SU-DHL-6 (cell line): ENCODE measurements around the gene FGF5.

Source experiments
- H2AFZ ChIP-seq: fragments of 200-600 bp; sonication (generic); 2 replicates; pipeline ENCODE4 v1.6.1; 2014; ENCODE audit warnings: low read depth, mild to moderate bottlenecking, moderate library complexity, mixed read lengths, antibody characterized with exemption, low read length; ENCODE audit not compliant: severe bottlenecking
- H3F3A ChIP-seq: fragments of 200-600 bp; shearing (Covaris generic); 2 replicates; pipeline ENCODE4 v1.6.0; 2016; ENCODE audit warnings: antibody characterized with exemption, mild to moderate bottlenecking; ENCODE audit not compliant: insufficient read depth
- H3K27ac ChIP-seq: fragments of 200-600 bp; sonication (generic); 2 replicates; pipeline ENCODE4 v1.5.1; 2016; ENCODE audit warnings: low read depth, mild to moderate bottlenecking, low read length, moderate library complexity, mixed read lengths
- H3K27me3 ChIP-seq: fragments of 200-600 bp; sonication (generic), shearing (Covaris generic); 2 replicates; pipeline ENCODE4 v1.6.0; 2014; ENCODE audit warnings: mild to moderate bottlenecking, low read length
- H3K36me3 ChIP-seq: fragments of 200-600 bp; sonication (generic); 2 replicates; pipeline ENCODE4 v1.6.1; 2014; ENCODE audit warnings: mild to moderate bottlenecking, low read length, mixed read lengths
- H3K4me2 ChIP-seq: fragments of 300-600, 200-600 bp; shearing (Covaris generic), sonication (generic); 2 replicates; pipeline ENCODE4 v1.6.0; 2014; ENCODE audit warnings: low read length, low read depth, mild to moderate bottlenecking; ENCODE audit not compliant: poor library complexity, severe bottlenecking
- H3K4me3 ChIP-seq: fragments of 200-600 bp; sonication (generic); 2 replicates; pipeline ENCODE4 v1.5.1; 2014; ENCODE audit warnings: antibody characterized with exemption, low read length, mild to moderate bottlenecking, mixed read lengths; ENCODE audit not compliant: insufficient read depth, poor library complexity, severe bottlenecking
- H3K79me2 ChIP-seq: fragments of 200-600 bp; sonication (generic); 2 replicates; pipeline ENCODE4 v1.6.1; 2014; ENCODE audit warnings: mild to moderate bottlenecking, low read length, moderate library complexity; ENCODE audit not compliant: insufficient read depth
- H3K9ac ChIP-seq: fragments of 200-600 bp; sonication (generic); 2 replicates; pipeline ENCODE4 v1.7.0; 2014; ENCODE audit warnings: mild to moderate bottlenecking, low read length
- H3K9me2 ChIP-seq: fragments of 200-600 bp; sonication (generic); replicated peaks from 2 replicates; pipeline ENCODE4 v1.6.1; 2014; ENCODE audit warnings: low read length; ENCODE audit not compliant: insufficient read depth
- H3K9me3 ChIP-seq: fragments of 200-600 bp; sonication (generic); 2 replicates; pipeline ENCODE4 v1.6.1; 2014; ENCODE audit warnings: low read length, mixed read lengths; ENCODE audit not compliant: insufficient read depth
- H4K20me1 ChIP-seq: fragments of 200-600 bp; sonication (generic); 2 replicates; pipeline ENCODE4 v1.6.1; 2014; ENCODE audit warnings: low read depth, mild to moderate bottlenecking, antibody characterized with exemption, low read length, moderate library complexity, mixed read lengths
- EZH2phosphoT487 ChIP-seq: fragments of 200-600 bp; sonication (generic), shearing (Covaris generic); conservative IDR thresholded peaks from 2 replicates; pipeline ENCODE4 v1.6.1; 2018; ENCODE audit warnings: mild to moderate bottlenecking, antibody characterized with exemption, low read length, moderate library complexity, mixed read lengths
- TF ChIP-seq, protein P1 (sequence below): fragments of 200-600 bp; sonication (generic); IDR thresholded peaks from one replicate; pipeline ENCODE4 v1.5.1; 2017; ENCODE audit warnings: antibody characterized with exemption, mild to moderate bottlenecking, low read length, moderate library complexity; ENCODE audit not compliant: insufficient read depth, poor library complexity, severe bottlenecking

FGF5 gene, protein sequence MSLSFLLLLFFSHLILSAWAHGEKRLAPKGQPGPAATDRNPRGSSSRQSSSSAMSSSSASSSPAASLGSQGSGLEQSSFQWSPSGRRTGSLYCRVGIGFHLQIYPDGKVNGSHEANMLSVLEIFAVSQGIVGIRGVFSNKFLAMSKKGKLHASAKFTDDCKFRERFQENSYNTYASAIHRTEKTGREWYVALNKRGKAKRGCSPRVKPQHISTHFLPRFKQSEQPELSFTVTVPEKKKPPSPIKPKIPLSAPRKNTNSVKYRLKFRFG

DNA sequence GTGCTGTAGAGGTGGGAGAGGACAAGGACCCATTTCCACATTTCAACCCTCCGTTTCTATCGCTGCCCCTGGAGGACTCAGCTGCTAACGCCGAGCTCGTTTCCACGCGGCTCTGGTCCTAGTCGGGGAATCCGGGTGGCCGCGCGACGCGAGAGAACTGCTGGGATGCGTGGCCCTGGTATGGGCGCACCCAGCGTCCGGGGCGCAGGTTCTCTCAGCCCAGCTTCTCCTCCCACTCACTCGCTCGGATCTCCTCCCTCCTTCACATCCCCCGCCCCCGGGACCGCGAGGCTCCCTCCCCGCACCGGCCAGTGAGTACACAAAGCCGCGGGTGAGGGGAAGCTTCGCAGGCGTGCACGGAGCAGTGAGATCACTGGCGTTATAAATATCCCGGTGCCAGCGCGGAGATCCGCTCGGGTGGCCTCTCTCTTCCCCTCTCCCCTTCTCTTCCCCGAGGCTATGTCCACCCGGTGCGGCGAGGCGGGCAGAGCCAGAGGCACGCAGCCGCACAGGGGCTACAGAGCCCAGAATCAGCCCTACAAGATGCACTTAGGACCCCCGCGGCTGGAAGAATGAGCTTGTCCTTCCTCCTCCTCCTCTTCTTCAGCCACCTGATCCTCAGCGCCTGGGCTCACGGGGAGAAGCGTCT is at the start of gene FGF5:
Gene FGF5 (plus strand): TSS at position 412 of the 649 bp plus-strand sequence. CDS start 161 bp downstream, at position 573.
- Histone ChIP-seq H2AFZ (no peak within 1 kb of the TSS), H3K4me2 (no peak within 1 kb of the TSS), H3K9ac (no peak within 1 kb of the TSS)

DNA sequence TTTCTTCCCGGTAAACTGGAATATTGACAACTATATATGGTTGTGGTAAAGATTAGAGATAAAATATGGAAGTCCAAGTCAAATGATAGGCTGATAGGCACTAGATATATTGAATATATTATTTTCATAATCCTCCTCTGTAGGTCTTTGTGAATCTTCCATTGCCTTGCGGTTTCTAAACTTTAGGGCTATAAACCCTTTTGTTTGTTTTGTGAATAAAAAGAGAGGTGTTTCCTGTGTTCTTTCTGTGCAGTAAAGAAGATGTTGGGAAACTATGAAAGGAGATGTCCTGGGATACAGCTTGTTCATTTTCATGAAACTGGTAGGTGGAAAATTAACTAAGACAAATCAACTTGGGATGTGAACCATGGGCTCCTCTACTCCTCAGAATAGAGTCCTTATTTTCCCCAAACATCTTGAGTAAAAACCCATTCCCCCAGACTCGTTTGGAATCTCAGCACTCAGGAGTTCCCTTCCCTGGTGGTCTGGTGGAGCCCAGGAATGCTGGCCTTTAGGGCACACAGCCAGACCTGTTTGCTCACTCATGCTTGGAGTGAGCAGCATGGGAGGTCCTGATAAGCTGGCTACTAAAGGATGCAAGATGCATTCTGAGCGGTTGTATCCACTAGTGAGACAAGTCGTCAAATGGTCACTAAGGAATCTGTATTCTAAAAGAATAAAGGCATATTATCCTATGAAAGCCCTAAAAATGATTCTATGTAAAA is 47.0 kb upstream of the FGF5 start:
- H3K9ac ChIP-seq, result no peak overlapping the region
- no peak overlapping the region for H3K4me3 ChIP-seq
- no peaks in the 10 kb centered on the region for H3K27me3 ChIP-seq
- H3K9me3 ChIP-seq, result no peaks in the 10 kb centered on the region
- H3K36me3 ChIP-seq, result no peaks in the 10 kb centered on the region
- no peaks in the 10 kb centered on the region for H3K9me2 ChIP-seq
- H3K27ac ChIP-seq, result no peak overlapping the region
- no peaks in the 10 kb centered on the region for H4K20me1 ChIP-seq
- TF ChIP-seq, protein P1, sequence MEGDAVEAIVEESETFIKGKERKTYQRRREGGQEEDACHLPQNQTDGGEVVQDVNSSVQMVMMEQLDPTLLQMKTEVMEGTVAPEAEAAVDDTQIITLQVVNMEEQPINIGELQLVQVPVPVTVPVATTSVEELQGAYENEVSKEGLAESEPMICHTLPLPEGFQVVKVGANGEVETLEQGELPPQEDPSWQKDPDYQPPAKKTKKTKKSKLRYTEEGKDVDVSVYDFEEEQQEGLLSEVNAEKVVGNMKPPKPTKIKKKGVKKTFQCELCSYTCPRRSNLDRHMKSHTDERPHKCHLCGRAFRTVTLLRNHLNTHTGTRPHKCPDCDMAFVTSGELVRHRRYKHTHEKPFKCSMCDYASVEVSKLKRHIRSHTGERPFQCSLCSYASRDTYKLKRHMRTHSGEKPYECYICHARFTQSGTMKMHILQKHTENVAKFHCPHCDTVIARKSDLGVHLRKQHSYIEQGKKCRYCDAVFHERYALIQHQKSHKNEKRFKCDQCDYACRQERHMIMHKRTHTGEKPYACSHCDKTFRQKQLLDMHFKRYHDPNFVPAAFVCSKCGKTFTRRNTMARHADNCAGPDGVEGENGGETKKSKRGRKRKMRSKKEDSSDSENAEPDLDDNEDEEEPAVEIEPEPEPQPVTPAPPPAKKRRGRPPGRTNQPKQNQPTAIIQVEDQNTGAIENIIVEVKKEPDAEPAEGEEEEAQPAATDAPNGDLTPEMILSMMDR, result no peak
- TF ChIP-seq EZH2phosphoT487, result no peak
- H3K4me2 ChIP-seq, result no peak overlapping the region
- H3K79me2 ChIP-seq, result no peaks in the 10 kb centered on the region
- H3F3A ChIP-seq, result no peaks in the 10 kb centered on the region
- H2AFZ ChIP-seq, result no peak overlapping the region

More for the DNA sequence above, at the start of gene FGF5:
- H3K4me3 ChIP-seq, result no peak within 1 kb of the TSS
- H3K79me2 ChIP-seq, result no peaks in the 10 kb centered on the region
- H3K9me3 ChIP-seq, result no peaks in the 10 kb centered on the region
- H4K20me1 ChIP-seq, result no peaks in the 10 kb centered on the region
- no peaks in the 10 kb centered on the region for H3K9me2 ChIP-seq
- H3K27ac ChIP-seq, result no peak within 1 kb of the TSS
- no peaks in the 10 kb centered on the region for H3F3A ChIP-seq
- TF ChIP-seq EZH2phosphoT487, result no peak
- TF ChIP-seq, protein P1, result no peak
- H3K27me3 ChIP-seq, result no peaks in the 10 kb centered on the region
- H3K36me3 ChIP-seq, result no peaks in the 10 kb centered on the region

DNA sequence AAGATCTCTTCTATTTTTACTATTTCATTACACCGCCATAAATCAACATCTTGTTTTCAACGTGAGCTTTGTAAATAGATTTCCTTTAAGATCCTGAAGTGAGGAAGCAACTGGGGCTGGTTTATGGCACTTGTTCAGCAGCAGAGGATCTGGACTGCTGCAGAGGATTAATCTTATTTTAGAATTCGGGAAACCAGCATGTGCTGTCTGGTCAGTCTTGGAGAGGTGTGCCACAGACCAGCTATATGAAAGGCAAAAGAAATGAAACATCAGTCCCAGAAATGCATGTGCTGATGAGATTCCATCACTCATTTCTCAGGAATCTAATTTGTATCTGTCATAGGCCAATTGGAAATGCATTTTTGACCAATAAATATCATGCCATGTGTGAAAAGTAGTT is 45.8 kb upstream of the FGF5 start:
- no peaks in the 10 kb centered on the region for H3K9me2 ChIP-seq
- H3K9me3 ChIP-seq, result no peaks in the 10 kb centered on the region
- no peaks in the 10 kb centered on the region for H4K20me1 ChIP-seq
- no peak overlapping the region for H2AFZ ChIP-seq
- no peak overlapping the region for H3K9ac ChIP-seq
- no peaks in the 10 kb centered on the region for H3K79me2 ChIP-seq
- no peaks in the 10 kb centered on the region for H3K36me3 ChIP-seq
- no peaks in the 10 kb centered on the region for H3K27me3 ChIP-seq
- no peaks in the 10 kb centered on the region for H3F3A ChIP-seq
- no peak overlapping the region for H3K27ac ChIP-seq
- no peak overlapping the region for H3K4me3 ChIP-seq
- TF ChIP-seq, protein P1, result no peak
- no peak for TF ChIP-seq EZH2phosphoT487
- no peak overlapping the region for H3K4me2 ChIP-seq
